Transverse colon (tissue), 4 donors: Measurements from ENCODE around the gene C1QTNF1. TPM values are rescaled to one million over a fixed set of nuclear protein-coding genes. Genes with fewer than 3 reads are reported as not detected.

Experiments
- DNase-seq: peaks from one replicate; pipeline ENCODE4 v3.0.0-alpha.2; 2019
- H3K27ac ChIP-seq, 4 donors: fragments of 200-600 bp; sonication (generic); 2 replicates each; pipeline ENCODE4 v1.5.1; 2016 to 2018; ENCODE audit warnings: inconsistent platforms in 4 of 4
- H3K27me3 ChIP-seq: fragments of 200-600 bp; sonication (generic); 2 replicates; pipeline ENCODE4 v1.5.1; 2017; ENCODE audit warnings: inconsistent platforms
- H3K36me3 ChIP-seq, 4 donors: fragments of 200-600 bp; sonication (generic); 2 replicates each; pipeline ENCODE4 v1.5.1; 2017 to 2019; ENCODE audit warnings: inconsistent platforms in 4 of 4
- H3K4me1 ChIP-seq, 4 donors: fragments of 200-600 bp; sonication (generic); 2 replicates each; pipeline ENCODE4 v1.5.1; 2017 to 2020; ENCODE audit warnings: inconsistent platforms in 4 of 4
- H3K4me3 ChIP-seq, 4 donors: fragments of 200-600 bp; sonication (generic); 1 replicate in 1 of 4; 2 replicates in 3 of 4; pipeline versions ENCODE4 v1.5.1 to v1.6.1; 2017 to 2019; ENCODE audit warnings: inconsistent platforms in 4 of 4
- H3K9me3 ChIP-seq, 2 donors: fragments of 200-600 bp; sonication (generic); 2 replicates each; pipeline ENCODE4 v1.5.1; 2017 to 2019; ENCODE audit warnings: inconsistent platforms in 2 of 2
- EP300 ChIP-seq: sonication (generic); formaldehyde crosslinking; IDR thresholded peaks from one replicate; pipeline ENCODE4 v1.6.1; 2017; ENCODE audit warnings: antibody characterized with exemption, low read depth
- POLR2A ChIP-seq: fragments of 450-650 bp; IDR thresholded peaks from one replicate; pipeline ENCODE4 v1.6.1; 2016; ENCODE audit warnings: antibody characterized with exemption, mild to moderate bottlenecking, moderate library complexity
- POLR2AphosphoS5 ChIP-seq, 3 donors: sonication (generic); formaldehyde crosslinking; IDR thresholded peaks; one replicate each; pipeline ENCODE4 v1.6.1; 2016; ENCODE audit warnings: antibody characterized with exemption in 3 of 3
- WGBS, 2 donors: methylation state at CpG; one replicate each; pipeline ENCODE4 v1.1.5; 2018; ENCODE audit warnings: low coverage in 1 of 2; 5-methylcytosine and 5-hydroxymethylcytosine counted together
- in situ Hi-C, 4 donors: fragments of 200-750 bp; cut with MboI; loops; one replicate each; pipeline versions ENCODE4 v1.15.0 to v1.15.1; 2017; ENCODE audit warnings: low sequenced_read_pairs in 3 of 4, low pct_ligation_motif_present in 1 of 4, low pct_unique_long_range_greater_than_20kb in 1 of 4
- intact Hi-C: fragments of 100-400 bp; cut with DNase I; formaldehyde crosslinking; loops from one replicate; pipeline ENCODE4 v1.15.1; 2023; ENCODE audit warnings: low total_unique reads
- total RNA-seq, 4 donors: library from RNA; depleted of rRNA; stranded (reverse); fragments of >200 nt; gene quantifications; one replicate each; pipeline ENCODE4 v1.1.0, GENCODE V29; 2016
- TF ChIP-seq, protein P1 (sequence below), 5 experiments: fragments of 200-600 bp in 3 of 5; fragments of 450-650 bp in 2 of 5; sonication (generic) in 3 of 5; IDR thresholded peaks; 1 replicate in 2 of 5; 2 replicates in 3 of 5; pipeline ENCODE4 v1.5.1; 2016 to 2017; ENCODE audit warnings: antibody characterized with exemption in 5 of 5, inconsistent platforms in 3 of 5, mild to moderate bottlenecking in 2 of 5, moderate library complexity in 1 of 5

C1QTNF1 gene
- total RNA-seq, 4 donors from 2014 or later, result 5.4 to 35.5 (median 12.0) TPM

DNA sequence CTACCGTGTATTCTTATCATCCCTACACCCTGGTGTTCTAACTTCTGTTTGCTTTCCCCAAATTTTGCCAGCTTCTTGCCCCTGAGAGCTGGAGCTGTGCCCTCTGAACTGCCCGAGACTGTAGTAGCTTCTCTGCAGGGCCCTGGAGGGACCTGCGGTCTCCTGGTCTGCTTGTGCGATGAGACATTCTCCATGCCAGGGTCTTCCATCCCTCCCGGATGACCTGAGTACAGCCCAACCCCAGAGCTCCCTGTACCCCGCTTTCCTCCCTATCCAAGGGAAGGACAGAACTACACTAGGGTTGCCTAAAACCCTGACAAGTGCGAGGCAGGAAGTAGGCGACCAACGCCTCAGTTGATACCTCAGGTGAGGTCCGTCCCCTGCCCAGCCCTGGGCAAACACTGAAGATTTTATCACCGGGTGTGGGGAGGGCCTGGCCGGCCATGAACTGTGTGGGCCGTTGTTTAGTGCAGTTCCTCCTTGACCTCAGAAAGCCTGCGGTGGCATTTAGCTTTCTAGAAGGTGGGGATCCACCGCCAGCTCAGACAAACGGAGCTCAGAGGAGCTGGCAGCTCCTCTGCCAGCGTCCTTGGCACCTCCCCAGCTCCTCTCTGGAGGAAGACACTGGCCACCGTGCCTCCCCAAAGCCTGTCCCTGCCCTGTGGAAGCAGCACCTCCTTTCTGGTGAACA, 28.1 kb upstream of the C1QTNF1 start:
- Histone ChIP-seq H3K4me1 (peaks cover 6 to 76% (median 68%) of the 10 kb centered on the region in 4 donors), H3K4me3 (peak overlapping the region in 1 of 4 donors; percentile 11), H3K9me3 (no peaks in the 10 kb centered on the region), H3K27me3 (no peaks in the 10 kb centered on the region), H3K27ac (peak overlapping the region; percentile 81 to 89 (median 84)), H3K36me3 (peaks cover 0 to 22% (median 8%) of the 10 kb centered on the region in 4 donors)
- 55% methylated on average over 16 of the region's 18 CpGs; no CpG with 5 or more reads in 1 of the 2 donors for WGBS, 2 donors
- in situ Hi-C loops (no loop called here), intact Hi-C loops (no loop called here)
- TF ChIP-seq, protein P1, sequence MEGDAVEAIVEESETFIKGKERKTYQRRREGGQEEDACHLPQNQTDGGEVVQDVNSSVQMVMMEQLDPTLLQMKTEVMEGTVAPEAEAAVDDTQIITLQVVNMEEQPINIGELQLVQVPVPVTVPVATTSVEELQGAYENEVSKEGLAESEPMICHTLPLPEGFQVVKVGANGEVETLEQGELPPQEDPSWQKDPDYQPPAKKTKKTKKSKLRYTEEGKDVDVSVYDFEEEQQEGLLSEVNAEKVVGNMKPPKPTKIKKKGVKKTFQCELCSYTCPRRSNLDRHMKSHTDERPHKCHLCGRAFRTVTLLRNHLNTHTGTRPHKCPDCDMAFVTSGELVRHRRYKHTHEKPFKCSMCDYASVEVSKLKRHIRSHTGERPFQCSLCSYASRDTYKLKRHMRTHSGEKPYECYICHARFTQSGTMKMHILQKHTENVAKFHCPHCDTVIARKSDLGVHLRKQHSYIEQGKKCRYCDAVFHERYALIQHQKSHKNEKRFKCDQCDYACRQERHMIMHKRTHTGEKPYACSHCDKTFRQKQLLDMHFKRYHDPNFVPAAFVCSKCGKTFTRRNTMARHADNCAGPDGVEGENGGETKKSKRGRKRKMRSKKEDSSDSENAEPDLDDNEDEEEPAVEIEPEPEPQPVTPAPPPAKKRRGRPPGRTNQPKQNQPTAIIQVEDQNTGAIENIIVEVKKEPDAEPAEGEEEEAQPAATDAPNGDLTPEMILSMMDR (IDR thresholded peaks at IDR 0.05), result no peak
- TF ChIP-seq POLR2AphosphoS5 (IDR thresholded peaks at IDR 0.05), result peak; percentile 55 to 86 (median 67)
- peak; percentile 60 for TF ChIP-seq POLR2A
- TF ChIP-seq EP300, result peak; percentile 76
- DNase-seq, result peak; percentile 90

DNA sequence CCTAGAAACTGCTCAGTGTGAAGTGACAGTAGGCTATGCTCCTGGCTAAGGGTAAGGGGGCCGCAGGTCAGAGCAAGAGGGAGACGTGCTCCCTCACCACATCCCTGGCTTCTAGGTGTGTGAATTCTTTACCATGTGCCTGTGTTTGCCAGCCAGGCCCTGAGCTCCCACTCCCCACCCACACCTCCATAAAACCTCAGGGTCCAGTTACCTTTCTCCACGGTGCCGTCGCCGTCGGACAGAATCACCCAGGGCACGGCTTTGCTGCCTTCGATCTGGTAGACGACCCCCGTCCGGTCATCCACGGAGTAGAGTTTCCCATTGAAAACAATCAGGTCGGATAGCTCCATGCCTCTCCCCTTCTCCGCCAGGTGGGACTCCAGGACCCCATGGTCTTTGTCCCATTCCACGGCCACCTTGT, 27.2 kb upstream of the C1QTNF1 start:
- H3K4me1 ChIP-seq, result peaks cover 6 to 85% (median 76%) of the 10 kb centered on the region in 4 donors
- 66% methylated on average over 16 of the region's 16 CpGs; no CpG with 5 or more reads in 1 of the 2 donors for WGBS, 2 donors
- intact Hi-C loops, result no loop called here
- no peak overlapping the region for H3K4me3 ChIP-seq
- H3K27me3 ChIP-seq, result no peaks in the 10 kb centered on the region
- H3K36me3 ChIP-seq, result peaks cover 0 to 16% (median 4%) of the 10 kb centered on the region in 4 donors
- no peaks in the 10 kb centered on the region for H3K9me3 ChIP-seq
- peak overlapping the region; percentile 81 to 89 (median 84) for H3K27ac ChIP-seq
- in situ Hi-C loops, result no loop called here
- TF ChIP-seq POLR2A, result no peak
- TF ChIP-seq, protein P1 (IDR thresholded peaks at IDR 0.05), result no peak
- TF ChIP-seq POLR2AphosphoS5 (IDR thresholded peaks at IDR 0.05), result no peak
- no peak for TF ChIP-seq EP300
- no peak for DNase-seq

DNA sequence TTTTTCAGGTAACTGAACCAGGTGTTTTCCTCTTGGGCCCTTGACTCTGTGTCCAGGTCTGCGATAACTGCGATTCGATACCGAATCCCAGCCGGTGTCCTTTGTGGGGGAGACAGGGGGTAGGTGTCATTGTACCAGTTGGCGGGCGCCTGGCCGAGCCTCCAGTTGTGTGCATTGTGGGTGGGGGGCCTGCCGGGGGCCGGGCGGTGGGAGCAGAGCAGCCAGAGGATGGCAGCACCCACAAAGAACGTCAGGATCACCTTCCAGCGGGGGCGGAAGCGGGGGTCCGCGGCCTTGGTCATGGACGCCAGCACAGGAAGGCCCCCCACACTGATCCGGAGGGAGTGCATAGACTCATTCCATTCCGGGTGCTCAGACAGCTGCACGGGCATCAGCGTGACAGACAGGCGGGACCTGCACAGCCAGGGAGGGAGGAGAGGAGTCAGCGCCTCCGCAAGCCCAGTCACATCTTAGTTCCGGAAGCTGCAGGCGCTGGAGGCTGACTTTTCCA, 26.7 kb upstream of the C1QTNF1 start:
- DNase-seq, result no peak
- Histone ChIP-seq H3K9me3 (no peaks in the 10 kb centered on the region), H3K27me3 (no peaks in the 10 kb centered on the region), H3K36me3 (peaks cover 0 to 14% (median 2%) of the 10 kb centered on the region in 4 donors), H3K4me1 (peaks cover 6 to 90% (median 81%) of the 10 kb centered on the region in 4 donors), H3K27ac (peak overlapping the region; percentile 81 to 89 (median 84)), H3K4me3 (no peak overlapping the region)
- intact Hi-C loops (no loop called here), in situ Hi-C loops (no loop called here)
- no peak for TF ChIP-seq POLR2A
- WGBS, 2 donors, result 60 to 91% methylated on average over 2 to 22 of the region's 27 CpGs

DNA sequence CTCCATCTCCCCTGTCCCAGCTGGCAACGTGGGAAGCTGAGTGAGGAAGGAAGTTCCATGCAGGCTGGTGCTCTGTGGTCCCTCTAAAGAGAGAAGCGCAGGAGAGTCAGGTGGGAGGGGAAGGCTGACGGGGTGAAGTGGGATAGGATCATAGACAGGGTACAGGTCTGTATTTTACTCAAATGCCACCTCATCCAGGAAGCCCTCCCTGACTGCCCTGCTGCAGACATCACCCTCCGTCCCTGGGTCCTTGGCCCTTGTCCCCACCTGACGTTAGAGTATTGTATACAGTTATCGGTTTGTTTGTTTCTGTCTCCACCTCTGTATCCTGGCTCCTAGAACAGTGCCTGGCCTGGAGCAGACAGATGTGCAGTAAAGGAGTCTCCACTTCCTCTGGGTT, 26.1 kb upstream of the C1QTNF1 start:
- in situ Hi-C loops, result no loop called here
- peaks cover 6 to 94% (median 84%) of the 10 kb centered on the region in 4 donors for H3K4me1 ChIP-seq

More for the DNA sequence above, 26.1 kb upstream of the C1QTNF1 start:
- Histone ChIP-seq H3K9me3 (no peaks in the 10 kb centered on the region), H3K4me3 (no peak overlapping the region), H3K27ac (peak overlapping the region; percentile 81 to 89 (median 84)), H3K36me3 (peaks cover 0 to 10% (median 0%) of the 10 kb centered on the region in 4 donors), H3K27me3 (no peaks in the 10 kb centered on the region)
- TF ChIP-seq POLR2A, result no peak
- no peak for TF ChIP-seq POLR2AphosphoS5 (IDR thresholded peaks at IDR 0.05)
- no peak for TF ChIP-seq EP300
- TF ChIP-seq, protein P1 (IDR thresholded peaks at IDR 0.05), result no peak
- intact Hi-C loops, result no loop called here
- DNase-seq, result no peak
- WGBS, 2 donors, result 40 to 57% methylated on average over 4 to 6 of the region's 6 CpGs
